GM23338 (cell line): Measurements from ENCODE around the gene MRPS26. TPM values are rescaled to one million over a fixed set of nuclear protein-coding genes. Genes with fewer than 3 reads are reported as not detected.

Source experiments
- ATAC-seq: fragments of 200-7000 bp; cut with Tn5 transposase; 3 replicates; pipeline ENCODE4 v1.9.1; 2020
- DNase-seq: peaks from one replicate; pipeline ENCODE4 v3.0.0-alpha.2; 2015; ENCODE audit warnings: low spot score
- H2AFZ ChIP-seq: fragments of 200-600 bp; sonication (generic); 2 replicates; pipeline ENCODE4 v1.8.0; 2016; ENCODE audit warnings: antibody characterized with exemption, mild to moderate bottlenecking, moderate library complexity
- H3F3A ChIP-seq: fragments of 200-600 bp; sonication (generic); replicated peaks from 2 replicates; pipeline ENCODE4 v1.8.0; 2017; ENCODE audit warnings: antibody characterized with exemption, mixed run types, low read depth
- H3K27ac ChIP-seq: fragments of 200-600 bp; sonication (generic); 2 replicates; pipeline ENCODE4 v1.6.1; 2016; ENCODE audit warnings: low read depth
- H3K27me3 ChIP-seq: fragments of 200-600 bp; sonication (generic); 2 replicates; pipeline ENCODE4 v1.8.0; 2016; ENCODE audit warnings: mild to moderate bottlenecking, mixed run types, moderate library complexity; ENCODE audit not compliant: insufficient read depth
- H3K36me3 ChIP-seq: fragments of 200-600 bp; sonication (generic); 2 replicates; pipeline ENCODE4 v1.8.0; 2016; ENCODE audit warnings: mild to moderate bottlenecking; ENCODE audit not compliant: insufficient read depth
- H3K4me1 ChIP-seq: fragments of 200-600 bp; sonication (generic); 2 replicates; pipeline ENCODE4 v1.8.0; 2016; ENCODE audit warnings: mild to moderate bottlenecking, moderate library complexity; ENCODE audit not compliant: insufficient read depth
- H3K4me2 ChIP-seq: fragments of 200-600 bp; sonication (generic); 2 replicates; pipeline ENCODE4 v1.7.1; 2017; ENCODE audit warnings: mixed run types
- H3K4me3 ChIP-seq: fragments of 200-600 bp; sonication (generic); 2 replicates; pipeline ENCODE4 v1.6.1; 2016; ENCODE audit warnings: mixed run types
- H3K79me2 ChIP-seq: fragments of 200-600 bp; sonication (generic); replicated peaks from 2 replicates; pipeline ENCODE4 v1.8.0; 2017; ENCODE audit warnings: mild to moderate bottlenecking; ENCODE audit not compliant: insufficient read depth
- H3K9me2 ChIP-seq: fragments of 200-600 bp; sonication (generic); 2 replicates; pipeline ENCODE4 v1.8.0; 2017; ENCODE audit not compliant: insufficient read depth
- H4K20me1 ChIP-seq: fragments of 200-600 bp; sonication (generic); replicated peaks from 2 replicates; pipeline ENCODE4 v1.8.0; 2017; ENCODE audit warnings: mild to moderate bottlenecking; ENCODE audit not compliant: insufficient read depth
- H3K27ac Mint-ChIP-seq: 2 replicates; pipeline ENCODE4 v1.8.0; 2020; ENCODE audit warnings: inconsistent platforms, mild to moderate bottlenecking, moderate library complexity, mixed read lengths
- H3K27me3 Mint-ChIP-seq: 3 replicates; pipeline ENCODE4 v1.8.0; 2022; ENCODE audit warnings: low read depth, mild to moderate bottlenecking, moderate library complexity, mixed read lengths, inconsistent platforms; ENCODE audit not compliant: insufficient read depth, poor library complexity
- H3K36me3 Mint-ChIP-seq: 3 replicates; pipeline ENCODE4 v1.8.0; 2021; ENCODE audit warnings: low read depth, mild to moderate bottlenecking, inconsistent platforms, moderate library complexity, mixed read lengths
- H3K4me1 Mint-ChIP-seq: 3 replicates; pipeline ENCODE4 v1.8.0; 2020; ENCODE audit warnings: mild to moderate bottlenecking, inconsistent platforms, mixed read lengths
- H3K4me3 Mint-ChIP-seq: 3 replicates; pipeline ENCODE4 v1.8.0; 2021; ENCODE audit warnings: moderate library complexity, mild to moderate bottlenecking, inconsistent platforms, mixed read lengths
- H3K9me3 Mint-ChIP-seq: 3 replicates; pipeline ENCODE4 v1.8.0; 2020; ENCODE audit warnings: moderate library complexity, mild to moderate bottlenecking, inconsistent platforms, mixed read lengths
- CREB1 ChIP-seq: fragments of 250-450 bp; sonication (Bioruptor Pico); IDR thresholded peaks from 2 replicates; pipeline ENCODE4 v1.5.0; 2020; ENCODE audit warnings: low read depth, mild to moderate bottlenecking, moderate library complexity
- CTCF ChIP-seq, 2 experiments: fragments of 200-600 bp in 1 of 2; sonication (generic) in 1 of 2; conservative IDR thresholded peaks; 2 replicates each; pipeline versions ENCODE4 v1.5.1 to v1.6.1; 2016 to 2017; ENCODE audit warnings: antibody characterized with exemption in 2 of 2, low read depth in 2 of 2, mild to moderate bottlenecking in 2 of 2, moderate library complexity in 1 of 2
- ETS1 ChIP-seq: IDR thresholded peaks from 2 replicates; pipeline ENCODE4 v1.6.1; 2016; ENCODE audit warnings: antibody characterized with exemption
- EZH2 ChIP-seq: fragments of 200-600 bp; sonication (generic); IDR thresholded peaks from one replicate; pipeline ENCODE4 v1.8.0; 2017; ENCODE audit warnings: antibody characterized with exemption, mild to moderate bottlenecking, low read depth; ENCODE audit not compliant: unreplicated experiment
- EZH2phosphoT487 ChIP-seq: fragments of 200-600 bp; sonication (generic); IDR thresholded peaks from one replicate; pipeline ENCODE4 v1.8.1; 2018; ENCODE audit warnings: antibody characterized with exemption; ENCODE audit not compliant: unreplicated experiment
- JUNB ChIP-seq: IDR thresholded peaks from one replicate; pipeline ENCODE4 v1.6.1; 2016; ENCODE audit warnings: antibody characterized with exemption; ENCODE audit not compliant: unreplicated experiment
- NANOG ChIP-seq: IDR thresholded peaks from 2 replicates; pipeline ENCODE4 v1.6.1; 2016; ENCODE audit warnings: antibody characterized with exemption, borderline replicate concordance
- POLR2AphosphoS5 ChIP-seq: IDR thresholded peaks from 2 replicates; pipeline ENCODE4 v1.6.1; 2016; ENCODE audit warnings: antibody characterized with exemption, low read depth
- REST ChIP-seq: IDR thresholded peaks from one replicate; pipeline ENCODE4 v1.6.1; 2018; ENCODE audit warnings: antibody characterized with exemption; ENCODE audit not compliant: unreplicated experiment
- STAT1 ChIP-seq: IDR thresholded peaks from one replicate; pipeline ENCODE4 v1.6.1; 2016; ENCODE audit warnings: antibody characterized with exemption; ENCODE audit not compliant: unreplicated experiment
- ZNF114 ChIP-seq: fragments of 250-450 bp; sonication (Bioruptor Pico); IDR thresholded peaks from 2 replicates; pipeline ENCODE4 v1.5.0; 2020; ENCODE audit warnings: mild to moderate bottlenecking, moderate library complexity
- ZNF331 ChIP-seq: fragments of 250-450 bp; sonication (Bioruptor Pico); IDR thresholded peaks from 2 replicates; pipeline ENCODE4 v1.5.0; 2020; ENCODE audit warnings: low read depth, mild to moderate bottlenecking, moderate library complexity
- ZNF462 ChIP-seq: fragments of 250-450 bp; sonication (Bioruptor Pico); IDR thresholded peaks from 2 replicates; pipeline ENCODE4 v1.5.0; 2020; ENCODE audit warnings: mild to moderate bottlenecking, moderate library complexity
- polyA plus RNA-seq: library from polyadenylated mRNA; unstranded; fragments of >200 nt; fragmentation: Nextera tagmentation; extraction: Ambion mirVana; gene quantifications from 2 replicates; pipeline ENCODE4 v1.2.1, GENCODE V29; 2016
- total RNA-seq: library from RNA; depleted of rRNA; stranded (reverse); fragments of >200 nt; shearing (Covaris generic); gene quantifications from 2 replicates; pipeline ENCODE4 v1.2.3, GENCODE V29; 2014

The MRPS26 gene
- total and polyA plus RNA-seq, 2 experiments from 2014 or later: 105 to 154 TPM

- H3K27me3 Mint-ChIP-seq: peaks cover 4% of the 10 kb centered on the region
- Histone ChIP-seq H3F3A (no peaks in the 10 kb centered on the region), H3K4me1 (no peaks in the 10 kb centered on the region), H3K9me2 (no peaks in the 10 kb centered on the region), H2AFZ (no peak overlapping the region), H3K36me3 (no peaks in the 10 kb centered on the region), H3K27me3 (no peaks in the 10 kb centered on the region), H3K27ac (no peak overlapping the region), H3K79me2 (no peaks in the 10 kb centered on the region), H3K4me2 (no peak overlapping the region), H4K20me1 (no peaks in the 10 kb centered on the region), H3K4me3 (no peak overlapping the region)
- no peak overlapping the region for H3K27ac Mint-ChIP-seq
- H3K4me3 Mint-ChIP-seq: no peak overlapping the region
- no peak for ATAC-seq
- no peak for DNase-seq
- no peaks in the 10 kb centered on the region for H3K4me1 Mint-ChIP-seq
- H3K36me3 Mint-ChIP-seq: no peaks in the 10 kb centered on the region
- H3K9me3 Mint-ChIP-seq: no peaks in the 10 kb centered on the region
- no peak for TF ChIP-seq NANOG
- TF ChIP-seq POLR2AphosphoS5: no peak
- TF ChIP-seq JUNB: no peak
- TF ChIP-seq ZNF331 (CRISPR knock-in tag): no peak
- no peak for TF ChIP-seq STAT1
- no peak for TF ChIP-seq REST
- no peak for TF ChIP-seq ZNF462 (CRISPR knock-in tag)
- TF ChIP-seq EZH2: no peak
- TF ChIP-seq CREB1: no peak
- no peak for TF ChIP-seq ETS1
- TF ChIP-seq ZNF114 (CRISPR knock-in tag): no peak
- TF ChIP-seq EZH2phosphoT487: no peak
- no peak for TF ChIP-seq CTCF (conservative IDR thresholded peaks at IDR 0.05; ENCODE audit: low read depth in 2 of 2)
These were observed 13.6 kb downstream of the MRPS26 start for GRCh38 chr20:3059489-3059888.
